Kidney epithelial cell (primary cell): Measurements from ENCODE around the gene TMEM232. TPM values are rescaled to one million over a fixed set of nuclear protein-coding genes. Genes with fewer than 3 reads are reported as not detected.

Experiments
- DNase-seq: peaks from one replicate; pipeline ENCODE4 v3.0.0-alpha.2; 2010; ENCODE audit warnings: low read depth
- H3K27me3 ChIP-seq: 2 replicates; pipeline ENCODE4 v1.6.0; 2011; ENCODE audit warnings: low read length; ENCODE audit not compliant: control insufficient read depth, insufficient read depth
- H3K36me3 ChIP-seq: 2 replicates; pipeline ENCODE4 v1.5.1; 2011; ENCODE audit warnings: low read length; ENCODE audit not compliant: control insufficient read depth, insufficient read depth
- H3K4me3 ChIP-seq: 2 replicates; pipeline ENCODE4 v1.5.1; 2011; ENCODE audit warnings: low read depth, mild to moderate bottlenecking, control low read depth, low read length
- total RNA-seq: library from RNA; depleted of rRNA; stranded (reverse); fragments of >200 nt; gene quantifications from 2 replicates; pipeline ENCODE4 v1.2.3, GENCODE V29; 2015
- TF ChIP-seq, protein P1 (sequence below): IDR thresholded peaks from 2 replicates; pipeline ENCODE4 v1.5.1; 2011; ENCODE audit warnings: mild to moderate bottlenecking, moderate library complexity, low read length, control low read depth, inconsistent platforms; ENCODE audit not compliant: insufficient read depth, poor library complexity, severe bottlenecking

TMEM232 gene
- 3.7 and 10.9 TPM in 2 replicates for total RNA-seq

DNA sequence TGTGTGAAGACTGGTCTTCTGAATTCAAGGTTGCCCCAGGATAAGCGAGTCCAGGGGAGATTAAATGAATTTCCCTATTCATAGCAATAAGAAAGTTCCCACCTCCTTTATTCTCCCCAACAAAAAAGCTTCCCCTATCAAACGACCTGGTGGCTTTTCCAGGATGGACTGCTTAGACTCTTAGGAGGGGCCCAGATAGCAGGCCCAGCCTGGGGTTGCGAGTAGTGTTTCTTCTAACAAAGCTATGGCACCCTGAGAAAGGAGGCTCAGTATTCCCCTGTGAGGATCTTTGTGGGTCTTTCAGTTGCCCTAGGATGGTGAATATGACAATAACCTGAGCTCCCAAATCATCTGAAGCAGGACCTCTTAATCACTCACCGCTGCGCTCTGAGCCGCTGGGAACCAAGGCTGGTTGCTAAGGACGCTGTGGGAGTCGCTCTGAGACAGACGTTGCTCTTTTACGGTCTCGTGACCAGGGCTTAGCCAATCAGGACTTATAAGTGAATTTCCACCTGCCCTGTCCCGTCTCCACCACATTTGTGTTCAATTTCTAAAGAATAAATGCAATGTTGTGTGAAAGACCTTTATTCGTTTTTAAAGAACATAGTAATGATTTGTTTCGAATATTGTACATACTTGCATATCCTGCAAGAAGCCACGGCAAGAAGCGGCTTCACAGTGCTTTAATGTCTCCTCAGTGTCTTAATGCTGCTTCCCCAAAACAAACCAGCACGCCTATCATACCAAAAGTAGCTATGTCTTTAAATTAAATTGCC, at the start of gene TMEM232:
TMEM232 (minus strand) TSS at position 423 of the 776 bp plus-strand sequence. CDS start 59,319 bp downstream, outside the sequence.
- H3K27me3 ChIP-seq, result no peaks in the 10 kb centered on the region
- TF ChIP-seq, protein P1, sequence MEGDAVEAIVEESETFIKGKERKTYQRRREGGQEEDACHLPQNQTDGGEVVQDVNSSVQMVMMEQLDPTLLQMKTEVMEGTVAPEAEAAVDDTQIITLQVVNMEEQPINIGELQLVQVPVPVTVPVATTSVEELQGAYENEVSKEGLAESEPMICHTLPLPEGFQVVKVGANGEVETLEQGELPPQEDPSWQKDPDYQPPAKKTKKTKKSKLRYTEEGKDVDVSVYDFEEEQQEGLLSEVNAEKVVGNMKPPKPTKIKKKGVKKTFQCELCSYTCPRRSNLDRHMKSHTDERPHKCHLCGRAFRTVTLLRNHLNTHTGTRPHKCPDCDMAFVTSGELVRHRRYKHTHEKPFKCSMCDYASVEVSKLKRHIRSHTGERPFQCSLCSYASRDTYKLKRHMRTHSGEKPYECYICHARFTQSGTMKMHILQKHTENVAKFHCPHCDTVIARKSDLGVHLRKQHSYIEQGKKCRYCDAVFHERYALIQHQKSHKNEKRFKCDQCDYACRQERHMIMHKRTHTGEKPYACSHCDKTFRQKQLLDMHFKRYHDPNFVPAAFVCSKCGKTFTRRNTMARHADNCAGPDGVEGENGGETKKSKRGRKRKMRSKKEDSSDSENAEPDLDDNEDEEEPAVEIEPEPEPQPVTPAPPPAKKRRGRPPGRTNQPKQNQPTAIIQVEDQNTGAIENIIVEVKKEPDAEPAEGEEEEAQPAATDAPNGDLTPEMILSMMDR, result no peak
- DNase-seq, result peak; percentile 69

DNA sequence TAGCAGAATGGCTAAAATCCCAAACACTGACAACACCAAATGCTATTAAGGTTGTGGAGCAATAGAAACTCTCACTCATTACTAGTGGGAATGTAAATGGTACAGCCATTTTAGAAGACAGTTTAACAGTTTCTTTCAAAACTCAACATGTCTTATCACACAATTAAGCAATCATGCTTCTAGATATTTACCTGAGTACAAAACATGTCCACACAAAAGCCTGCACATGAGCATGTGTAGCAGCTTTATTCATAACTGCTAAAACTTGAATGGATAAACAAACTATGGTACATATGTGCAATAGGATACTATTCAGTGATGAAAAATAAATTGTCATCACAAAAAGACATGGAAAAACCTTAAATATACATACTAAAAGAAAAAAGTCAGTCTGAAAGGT, 43.8 kb upstream of the TMEM232 start:
- no peaks in the 10 kb centered on the region for H3K27me3 ChIP-seq
- TF ChIP-seq, protein P1, result no peak
- H3K4me3 ChIP-seq, result no peak overlapping the region
- no peaks in the 10 kb centered on the region for H3K36me3 ChIP-seq
- no peak for DNase-seq

More for the DNA sequence above, at the start of gene TMEM232:
- H3K36me3 ChIP-seq, result no peaks in the 10 kb centered on the region
- peak within 1 kb of the TSS; percentile 42 for H3K4me3 ChIP-seq

DNA sequence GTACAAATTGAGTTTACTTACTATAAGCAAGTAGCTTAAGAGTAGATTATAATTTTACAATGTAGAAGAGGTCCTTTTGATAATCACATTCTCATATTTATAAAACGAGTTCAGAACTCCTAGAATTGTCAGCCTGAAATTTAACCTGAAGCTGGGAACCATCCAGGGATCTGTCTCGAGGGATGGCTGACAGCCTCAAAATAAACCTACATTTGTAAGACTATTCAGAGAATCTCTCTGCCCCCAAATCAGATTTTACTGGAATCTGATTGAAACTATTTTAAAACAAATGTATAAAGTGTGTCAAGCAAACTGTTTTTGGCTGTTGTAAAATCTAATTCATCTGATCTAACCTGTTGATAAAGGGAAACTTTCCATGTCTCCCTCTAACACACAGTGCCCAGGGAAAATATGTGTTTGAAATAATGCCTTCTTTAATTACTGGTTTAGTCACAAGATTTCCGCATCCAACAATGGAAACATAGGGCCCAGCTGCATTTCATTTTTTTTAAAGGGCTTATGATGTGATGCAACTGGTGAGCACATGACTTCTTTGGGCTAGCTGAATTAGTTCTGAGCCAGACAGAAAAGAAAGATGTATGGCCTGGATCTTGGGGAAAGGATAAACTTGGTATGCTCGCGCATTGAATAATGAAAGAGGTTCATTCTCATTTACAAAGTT, 42.7 kb upstream of the TMEM232 start:
- Histone ChIP-seq H3K27me3 (no peaks in the 10 kb centered on the region), H3K4me3 (no peak overlapping the region), H3K36me3 (no peaks in the 10 kb centered on the region)
- TF ChIP-seq, protein P1, result no peak
- DNase-seq, result no peak

DNA sequence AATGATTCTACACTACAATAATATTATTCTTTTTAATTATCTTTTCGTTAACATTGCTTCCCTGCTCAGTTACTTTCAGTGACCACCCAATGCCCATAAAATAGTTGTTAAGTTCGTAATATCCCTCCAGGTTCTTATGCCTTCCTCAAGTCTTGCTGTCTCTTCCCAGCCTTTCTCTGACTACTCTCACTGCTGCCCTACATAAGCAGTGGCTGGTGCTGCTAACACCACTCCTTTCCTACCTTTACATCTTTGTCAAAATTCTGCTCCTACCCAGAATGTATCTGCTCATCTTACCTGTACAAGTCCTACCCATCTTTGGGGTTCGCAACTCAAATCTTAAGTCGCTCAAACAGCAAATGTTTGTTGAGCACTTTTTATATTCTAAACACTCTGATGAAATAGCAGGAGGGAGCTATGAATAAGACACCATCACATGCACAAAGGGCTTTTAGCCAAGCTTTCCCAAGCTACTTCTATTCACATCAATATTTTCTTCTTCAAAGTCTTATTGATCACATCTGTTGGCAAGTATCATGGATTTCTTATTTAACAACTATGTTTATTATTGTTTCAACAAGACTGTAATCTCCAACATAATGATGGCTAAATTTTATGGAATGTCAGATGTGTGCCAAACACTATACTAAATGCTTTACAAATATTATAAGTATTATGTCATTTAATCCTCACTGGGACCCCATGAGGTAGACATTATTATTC, 41.8 kb upstream of the TMEM232 start:
- Histone ChIP-seq H3K36me3 (no peaks in the 10 kb centered on the region), H3K27me3 (no peaks in the 10 kb centered on the region), H3K4me3 (no peak overlapping the region)
- TF ChIP-seq, protein P1, result no peak
- no peak for DNase-seq

DNA sequence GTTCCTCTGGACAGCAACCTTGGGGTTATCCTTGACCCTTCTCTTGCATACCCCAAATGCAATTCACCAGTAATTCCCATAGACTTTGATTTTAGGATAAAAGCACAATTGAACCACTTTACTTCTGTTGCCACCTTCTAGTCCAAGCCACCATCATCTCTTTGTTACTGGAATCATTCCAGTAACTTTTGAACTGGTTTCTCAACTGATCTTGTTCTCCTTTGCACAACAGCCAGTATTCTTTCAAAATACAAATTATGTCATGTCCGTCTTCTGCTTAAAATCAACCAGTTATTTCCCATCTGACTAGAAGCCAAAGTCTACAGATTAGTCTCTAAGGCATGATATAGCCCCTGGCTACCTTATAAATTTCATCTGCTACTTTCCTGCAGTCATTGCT, 33.7 kb upstream of the TMEM232 start:
- H3K36me3 ChIP-seq, result no peaks in the 10 kb centered on the region
- no peak overlapping the region for H3K4me3 ChIP-seq
- no peaks in the 10 kb centered on the region for H3K27me3 ChIP-seq
- DNase-seq, result no peak
- TF ChIP-seq, protein P1, result no peak
